Nephron progenitor cell (in vitro differentiated cells): ENCODE results near the gene UNC13B.
"Not testable (repeated sequence)": the region's sequence is repeated elsewhere in the genome, so short reads cannot be mapped to it uniquely, and the experiment has no call there.

Source experiments
- DNase-seq: peaks from one replicate; pipeline ENCODE4 v3.0.0; 2021
- H3K27ac Mint-ChIP-seq: 2 replicates; pipeline ENCODE4 v1.8.0; 2021; ENCODE audit warnings: mild to moderate bottlenecking, moderate library complexity, mixed read lengths
- H3K27me3 Mint-ChIP-seq: 2 replicates; pipeline ENCODE4 v1.8.0; 2021; ENCODE audit warnings: mild to moderate bottlenecking, low read depth, mixed read lengths; ENCODE audit not compliant: poor library complexity
- H3K36me3 Mint-ChIP-seq: 2 replicates; pipeline ENCODE4 v1.8.0; 2021; ENCODE audit warnings: low read depth, mixed read lengths
- H3K4me1 Mint-ChIP-seq: 2 replicates; pipeline ENCODE4 v1.8.0; 2021; ENCODE audit warnings: mixed read lengths
- H3K4me3 Mint-ChIP-seq: 2 replicates; pipeline ENCODE4 v1.8.0; 2021; ENCODE audit warnings: mild to moderate bottlenecking, moderate library complexity, mixed read lengths
- H3K9me3 Mint-ChIP-seq: 2 replicates; pipeline ENCODE4 v1.8.0; 2021; ENCODE audit warnings: mild to moderate bottlenecking, moderate library complexity, mixed read lengths
- CTCF ChIP-seq: fragments of 200-600 bp; sonication (generic); IDR thresholded peaks from 2 replicates; pipeline ENCODE4 v1.5.0; 2021; ENCODE audit warnings: antibody characterized with exemption

The UNC13B gene

GRCh38 chr9:35172878-35173277 is 11.1 kb downstream of the UNC13B start:
- Mint-ChIP-seq H3K4me3 (no peak overlapping the region), H3K4me1 (no peaks in the 10 kb centered on the region), H3K27me3 (no peaks in the 10 kb centered on the region), H3K9me3 (peaks cover 7% of the 10 kb centered on the region), H3K36me3 (peaks cover 3% of the 10 kb centered on the region), H3K27ac (peak overlapping the region; percentile 46)
- TF ChIP-seq CTCF: no peak
- DNase-seq: no peak

GRCh38 chr9:35177520-35177919 is 15.7 kb downstream of the UNC13B start:
- H3K27ac Mint-ChIP-seq: no peak overlapping the region

GRCh38 chr9:35179347-35180280 is 17.8 kb downstream of the UNC13B start:
- H3K36me3 Mint-ChIP-seq: peaks cover 18% of the 10 kb centered on the region
- no peak overlapping the region for H3K4me3 Mint-ChIP-seq
- no peaks in the 10 kb centered on the region for H3K4me1 Mint-ChIP-seq
- DNase-seq: no peak
- peaks cover 4% of the 10 kb centered on the region for H3K27me3 Mint-ChIP-seq
- TF ChIP-seq CTCF: no peak
- H3K9me3 Mint-ChIP-seq: peaks cover 52% of the 10 kb centered on the region
- H3K27ac Mint-ChIP-seq: no peak overlapping the region

More at GRCh38 chr9:35177520-35177919, 15.7 kb downstream of the UNC13B start:
- Mint-ChIP-seq H3K4me3 (no peak overlapping the region), H3K9me3 (peaks cover 44% of the 10 kb centered on the region), H3K36me3 (peaks cover 17% of the 10 kb centered on the region), H3K4me1 (no peaks in the 10 kb centered on the region), H3K27me3 (peaks cover 4% of the 10 kb centered on the region)
- no peak for TF ChIP-seq CTCF
- no peak for DNase-seq

DNA sequence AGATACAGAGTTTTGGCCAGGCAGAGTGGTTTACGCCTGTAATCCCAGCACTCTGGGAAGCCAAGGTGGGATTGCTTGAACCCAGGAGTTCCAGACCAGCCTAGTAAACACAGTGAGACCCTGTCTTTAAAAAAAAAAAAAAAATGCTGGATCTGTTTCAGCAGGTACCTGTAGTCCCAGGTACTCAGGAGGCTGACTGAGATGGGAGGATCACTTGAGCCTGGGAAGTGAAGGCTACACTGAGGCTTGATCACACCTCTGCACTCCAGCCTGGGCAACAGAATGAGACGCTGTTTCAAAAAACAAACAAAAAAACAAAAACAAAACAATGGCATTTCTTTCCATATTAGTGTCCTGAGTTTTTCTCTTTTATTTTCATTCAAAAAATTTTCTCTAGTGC is 19.0 kb downstream of the UNC13B start:
- peaks cover 28% of the 10 kb centered on the region for H3K36me3 Mint-ChIP-seq
- H3K4me1 Mint-ChIP-seq: no peaks in the 10 kb centered on the region
- DNase-seq: no peak
- no peak overlapping the region for H3K27ac Mint-ChIP-seq
- peaks cover 64% of the 10 kb centered on the region for H3K9me3 Mint-ChIP-seq
- peaks cover 4% of the 10 kb centered on the region for H3K27me3 Mint-ChIP-seq
- TF ChIP-seq CTCF: no peak
- H3K4me3 Mint-ChIP-seq: no peak overlapping the region

GRCh38 chr9:35182401-35182800 is 20.6 kb downstream of the UNC13B start:
- not testable (repeated sequence) for H3K27me3 Mint-ChIP-seq, H3K4me3 Mint-ChIP-seq, H3K27ac Mint-ChIP-seq, H3K4me1 Mint-ChIP-seq, DNase-seq
- peaks cover 77% of the 10 kb centered on the region for H3K9me3 Mint-ChIP-seq
- peaks cover 28% of the 10 kb centered on the region for H3K36me3 Mint-ChIP-seq

- not testable (repeated sequence) for H3K27ac Mint-ChIP-seq, H3K27me3 Mint-ChIP-seq, H3K4me1 Mint-ChIP-seq, DNase-seq, H3K4me3 Mint-ChIP-seq
- H3K36me3 Mint-ChIP-seq: peaks cover 24% of the 10 kb centered on the region
- peaks cover 76% of the 10 kb centered on the region for H3K9me3 Mint-ChIP-seq
Measured at GRCh38 chr9:35182996-35183754, 21.4 kb downstream of the UNC13B start.

DNA sequence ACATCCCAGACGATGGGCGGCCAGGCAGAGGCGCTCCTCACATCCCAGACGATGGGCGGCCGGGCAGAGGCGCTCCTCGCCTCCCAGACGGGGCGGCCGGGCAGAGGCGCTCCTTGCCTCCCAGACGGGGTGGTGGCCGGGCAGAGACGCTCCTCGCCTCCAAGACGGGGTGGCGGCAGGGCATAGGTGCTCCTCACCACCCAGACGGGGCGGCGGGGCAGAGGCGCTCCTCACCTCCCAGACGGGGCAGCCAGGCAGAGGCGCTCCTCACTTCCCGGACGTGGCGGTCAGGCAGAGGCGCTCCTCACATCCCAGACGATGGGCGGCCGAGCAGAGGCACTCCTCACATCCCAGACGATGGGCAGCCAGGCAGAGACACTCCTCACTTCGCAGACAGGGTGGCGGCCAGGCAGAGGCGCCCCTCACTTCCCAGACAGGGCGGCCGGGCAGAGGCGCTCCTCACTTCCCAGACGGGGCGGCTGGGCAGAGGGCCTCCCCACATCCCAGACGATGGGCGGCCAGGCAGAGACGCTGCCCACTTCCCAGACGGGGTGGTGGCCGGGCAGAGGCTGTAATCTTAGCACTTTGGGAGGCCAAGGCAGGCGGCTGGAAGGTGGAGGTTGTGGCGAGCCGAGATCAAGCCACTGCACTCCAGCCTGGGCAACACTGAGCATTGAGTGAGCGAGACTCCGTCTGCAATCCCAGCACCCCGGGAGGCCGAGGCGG is 22.1 kb downstream of the UNC13B start:
- H3K4me3 Mint-ChIP-seq, H3K27ac Mint-ChIP-seq, DNase-seq, H3K4me1 Mint-ChIP-seq, H3K27me3 Mint-ChIP-seq: not testable (repeated sequence)
- Mint-ChIP-seq H3K36me3 (peaks cover 24% of the 10 kb centered on the region), H3K9me3 (peaks cover 78% of the 10 kb centered on the region)
